Measurements from ENCODE around the gene C12orf60. TPM values are rescaled to one million over a fixed set of nuclear protein-coding genes. Genes with fewer than 3 reads are reported as not detected.
A peak's percentile ranks its signal among the peaks of the same experiment; 100 is the strongest.

Gene C12orf60
- total and polyA plus RNA-seq, 2 donors from 2014 or later, result 2.0 to 4.5 TPM

- Histone ChIP-seq H3K4me3 (ENCODE audit: low read length in 3 of 3) (no peak overlapping the region), H3K27me3 (ENCODE audit: control insufficient read depth, insufficient read depth, low read length) (no peaks in the 10 kb centered on the region), H3K36me3 (ENCODE audit: control insufficient read depth in 2 of 3, insufficient read depth in 3 of 3, low read length in 3 of 3) (no peaks in the 10 kb centered on the region), H3K9me3 (ENCODE audit: control insufficient read depth in 2 of 3, insufficient read depth in 1 of 3, low read length in 3 of 3) (no peaks in the 10 kb centered on the region), H3K27ac (ENCODE audit: low read depth in 2 of 2, low read length in 2 of 2) (no peak overlapping the region), H3K4me1 (ENCODE audit: control insufficient read depth in 2 of 3, insufficient read depth in 2 of 3, low read depth in 1 of 3, low read length in 3 of 3) (peaks cover 0 to 18% (median 6%) of the 10 kb centered on the region in 3 donors), H3K9ac (ENCODE audit: low read length in 3 of 3) (no peak overlapping the region)
- FAIRE-seq (no peak), DNase-seq (no peak)
- intact Hi-C loops (cut with DNase I), result loop anchor here (5.0 kb wide), 1 partner anchor 157 kb away; no protein-coding TSS in a partner anchor
- TF ChIP-seq CTCF (IDR thresholded peaks at IDR 0.05; ENCODE audit: borderline replicate concordance, extremely low read depth, insufficient read depth), result no peak
These were observed 37.1 kb downstream of the C12orf60 start for GRCh38 chr12:14840616-14841015.

GRCh38 chr12:14841761-14842160 lies 38.3 kb downstream of the C12orf60 start:
- H3K4me1 ChIP-seq (ENCODE audit: control insufficient read depth in 2 of 3, insufficient read depth in 2 of 3, low read depth in 1 of 3, low read length in 3 of 3), result peaks cover under 1 to 26% (median 9%) of the 10 kb centered on the region in 3 donors
- peak overlapping the region in 2 of 3 donors; percentile 13 to 38 for H3K4me3 ChIP-seq (ENCODE audit: low read length in 3 of 3)
- no peak for TF ChIP-seq CTCF (IDR thresholded peaks at IDR 0.05; ENCODE audit: borderline replicate concordance, extremely low read depth, insufficient read depth)
- no peaks in the 10 kb centered on the region for H3K36me3 ChIP-seq (ENCODE audit: control insufficient read depth in 2 of 3, insufficient read depth in 3 of 3, low read length in 3 of 3)
- H3K9me3 ChIP-seq (ENCODE audit: control insufficient read depth in 2 of 3, insufficient read depth in 1 of 3, low read length in 3 of 3), result no peaks in the 10 kb centered on the region
- intact Hi-C loops (cut with DNase I), result loop anchor here (5.0 kb wide), 1 partner anchor 156 kb away; no protein-coding TSS in a partner anchor
- peak overlapping the region; percentile 40 to 66 for H3K27ac ChIP-seq (ENCODE audit: low read depth in 2 of 2, low read length in 2 of 2)
- DNase-seq (peak in 2 of 5 donors; percentile 39 to 70), FAIRE-seq (peak; percentile 69)
- no peaks in the 10 kb centered on the region for H3K27me3 ChIP-seq (ENCODE audit: control insufficient read depth, insufficient read depth, low read length)
- peak overlapping the region in 1 of 3 donors; percentile 9 for H3K9ac ChIP-seq (ENCODE audit: low read length in 3 of 3)

- no peak for TF ChIP-seq CTCF (IDR thresholded peaks at IDR 0.05; ENCODE audit: borderline replicate concordance, extremely low read depth, insufficient read depth)
- Histone ChIP-seq H3K9ac (ENCODE audit: low read length in 3 of 3) (no peak overlapping the region), H3K36me3 (ENCODE audit: control insufficient read depth in 2 of 3, insufficient read depth in 3 of 3, low read length in 3 of 3) (no peaks in the 10 kb centered on the region), H3K9me3 (ENCODE audit: control insufficient read depth in 2 of 3, insufficient read depth in 1 of 3, low read length in 3 of 3) (no peaks in the 10 kb centered on the region), H3K4me1 (ENCODE audit: control insufficient read depth in 2 of 3, insufficient read depth in 2 of 3, low read depth in 1 of 3, low read length in 3 of 3) (peaks cover 5 to 32% (median 13%) of the 10 kb centered on the region in 3 donors), H3K4me3 (ENCODE audit: low read length in 3 of 3) (peak overlapping the region in 2 of 3 donors; percentile 13 to 38), H3K27ac (ENCODE audit: low read depth in 2 of 2, low read length in 2 of 2) (peak overlapping the region in 1 of 2 donors; percentile 66), H3K27me3 (ENCODE audit: control insufficient read depth, insufficient read depth, low read length) (no peaks in the 10 kb centered on the region)
- FAIRE-seq, result peak; percentile 30
- intact Hi-C loops (cut with DNase I), result loop anchor here (5.0 kb wide), 1 partner anchor 155 kb away; no protein-coding TSS in a partner anchor
- no peak for DNase-seq
These were observed 38.8 kb downstream of the C12orf60 start for GRCh38 chr12:14842315-14842714.
